Endothelial cell of umbilical vein (primary cell): ENCODE measurements around the gene MGLL. TPM values are rescaled to one million over a fixed set of nuclear protein-coding genes. Genes with fewer than 3 reads are reported as not detected.

Experiments
- BruUV-seq: library from RNA; stranded (reverse); fragments of 400-500 nt; replicated peaks from 2 replicates; lab custom pipeline; 2021; lab: Mats Ljungman, UMichigan
- CTCF ChIA-PET: fragments of 300-600, 350-600 bp; sonication (Branson Sonifier 250); formaldehyde crosslinking; loops from one replicate; lab custom pipeline; 2021; ENCODE audit warnings: antibody characterized with exemption, inconsistent platforms; lab: Charles Lee
- POLR2A ChIA-PET: fragments of 300-600, 350-600 bp; sonication (Branson Sonifier 250); formaldehyde crosslinking; loops from one replicate; lab custom pipeline; 2021; ENCODE audit warnings: antibody characterized with exemption, inconsistent platforms; lab: Charles Lee
- DNase-seq: peaks from one replicate; pipeline ENCODE4 v3.0.0-alpha.2; 2011; ENCODE audit warnings: low read depth, low spot score
- FAIRE-seq: peaks from 2 replicates; lab custom pipeline; 2011; peaks lifted over from hg19 to GRCh38; lab: Jason Lieb, UNC
- H2AFZ ChIP-seq: 2 replicates; pipeline ENCODE4 v1.6.0; 2012; ENCODE audit warnings: low read depth, low read length, control low read depth, inconsistent platforms
- H3K27ac ChIP-seq: 2 replicates; pipeline ENCODE4 v1.5.1; 2011; ENCODE audit warnings: low read depth, mild to moderate bottlenecking, control low read depth, low read length, moderate library complexity; ENCODE audit not compliant: insufficient read depth
- H3K27me3 ChIP-seq, 2 experiments: 2 replicates each; pipeline versions ENCODE4 v1.6.0 to v1.6.1; 2011; ENCODE audit warnings: low read length in 2 of 2, mixed read lengths in 1 of 2; ENCODE audit not compliant: control insufficient read depth in 2 of 2, insufficient read depth in 2 of 2
- H3K36me3 ChIP-seq, 2 experiments: 2 replicates in 1 of 2; 3 replicates in 1 of 2; pipeline ENCODE4 v1.5.1; 2011; ENCODE audit warnings: low read length in 2 of 2, mild to moderate bottlenecking in 1 of 2, moderate library complexity in 1 of 2; ENCODE audit not compliant: control insufficient read depth in 2 of 2, insufficient read depth in 2 of 2; ENCODE audit errors: extremely low read depth in 1 of 2
- H3K4me1 ChIP-seq: 3 replicates; pipeline ENCODE4 v1.5.1; 2011; ENCODE audit warnings: mild to moderate bottlenecking, low read length; ENCODE audit not compliant: control insufficient read depth, insufficient read depth; ENCODE audit errors: extremely low read depth
- H3K4me2 ChIP-seq: 2 replicates; pipeline ENCODE4 v1.6.1; 2011; ENCODE audit warnings: low read length, control low read depth, mixed read lengths; ENCODE audit not compliant: insufficient read depth
- H3K4me3 ChIP-seq, 3 experiments: fragments of 200-600 bp in 1 of 3; sonication (generic), shearing (Covaris generic) in 1 of 3; replicated peaks in 1 of 3; 2 replicates each; pipeline ENCODE4 v1.5.1; 2011 to 2016; ENCODE audit warnings: control low read depth in 3 of 3, low read length in 3 of 3, mild to moderate bottlenecking in 2 of 3, inconsistent platforms in 1 of 3, low read depth in 1 of 3, moderate library complexity in 1 of 3; ENCODE audit not compliant: insufficient read depth in 1 of 3
- H3K79me2 ChIP-seq: 2 replicates; pipeline ENCODE4 v1.6.0; 2012; ENCODE audit warnings: low read length, inconsistent platforms; ENCODE audit not compliant: control insufficient read depth, insufficient read depth
- H3K9ac ChIP-seq: replicated peaks from 2 replicates; pipeline ENCODE3; 2011; ENCODE audit warnings: low read length, control low read depth; ENCODE audit not compliant: insufficient read depth; ENCODE audit errors: extremely low read depth
- H3K9me1 ChIP-seq: replicated peaks from 3 replicates; pipeline ENCODE4 v1.6.0; 2011; ENCODE audit warnings: mild to moderate bottlenecking, low read length; ENCODE audit not compliant: control insufficient read depth, insufficient read depth; ENCODE audit errors: extremely low read depth
- H3K9me3 ChIP-seq: replicated peaks from 2 replicates; pipeline ENCODE4 v1.5.1; 2012; ENCODE audit warnings: low read length, inconsistent platforms; ENCODE audit not compliant: control insufficient read depth, insufficient read depth
- H4K20me1 ChIP-seq: replicated peaks from 2 replicates; pipeline ENCODE3; 2011; ENCODE audit warnings: mild to moderate bottlenecking, low read length; ENCODE audit not compliant: control insufficient read depth, insufficient read depth; ENCODE audit errors: extremely low read depth
- CTCF ChIP-seq, 2 donors: IDR thresholded peaks; 1 replicate in 1 of 2; 2 replicates in 1 of 2; pipeline ENCODE4 v1.5.1; 2011; ENCODE audit warnings: low read length in 2 of 2, mild to moderate bottlenecking in 2 of 2, moderate library complexity in 2 of 2, control low read depth in 1 of 2, inconsistent platforms in 1 of 2, low read depth in 1 of 2; ENCODE audit not compliant: insufficient read depth in 1 of 2; ENCODE audit errors: extremely low read depth in 1 of 2
- EZH2 ChIP-seq: IDR thresholded peaks from 2 replicates; pipeline ENCODE4 v1.6.1; 2012; ENCODE audit warnings: borderline replicate concordance, low read depth, mild to moderate bottlenecking, moderate library complexity, low read length, inconsistent platforms; ENCODE audit not compliant: severe bottlenecking
- FOS ChIP-seq: IDR thresholded peaks from 2 replicates; pipeline ENCODE4 v1.6.1; 2011; ENCODE audit warnings: mild to moderate bottlenecking, low read length, moderate library complexity, borderline replicate concordance; ENCODE audit not compliant: insufficient read depth
- GATA2 ChIP-seq: IDR thresholded peaks from 2 replicates; pipeline ENCODE4 v1.7.0; 2011; ENCODE audit warnings: low read depth, mild to moderate bottlenecking, moderate library complexity, mixed read lengths, low read length; ENCODE audit not compliant: insufficient read length, insufficient read depth
- JUN ChIP-seq: IDR thresholded peaks from 2 replicates; pipeline ENCODE4 v1.6.1; 2011; ENCODE audit warnings: borderline replicate concordance, low read depth; ENCODE audit not compliant: insufficient read length, insufficient read depth
- MAX ChIP-seq: IDR thresholded peaks from 2 replicates; pipeline ENCODE4 v1.6.1; 2011; ENCODE audit not compliant: insufficient read depth, insufficient read length
- MYC ChIP-seq: IDR thresholded peaks from one replicate; pipeline ENCODE4 v1.6.1; 2011; ENCODE audit warnings: mild to moderate bottlenecking, low read depth, low read length
- POLR2A ChIP-seq: IDR thresholded peaks from 2 replicates; pipeline ENCODE4 v1.6.1; 2012; ENCODE audit warnings: low read depth, mild to moderate bottlenecking, control low read depth, low read length
- POLR2AphosphoS5 ChIP-seq: IDR thresholded peaks from 2 replicates; pipeline ENCODE4 v1.6.1; 2012; ENCODE audit warnings: low read depth, mild to moderate bottlenecking, control low read depth, low read length, moderate library complexity; ENCODE audit not compliant: insufficient read depth
- dilution Hi-C: fragments of 300-500 bp; cut with MboI; formaldehyde crosslinking; loops from one replicate; pipeline ENCODE4 v1.15.0; 2019; ENCODE audit warnings: low sequenced_read_pairs; ENCODE audit not compliant: extremely low pct_ligation_motif_present
- intact Hi-C: fragments of 100-400 bp; cut with micrococcal nuclease; formaldehyde crosslinking; loops from one replicate; pipeline ENCODE4 v1.10.0; 2022
- polyA plus RNA-seq, 4 experiments: library from polyadenylated mRNA; depleted of rRNA in 3 of 4; stranded (reverse) in 3 of 4; unstranded in 1 of 4; fragments of >200 nt; gene quantifications; 2 replicates each; pipeline versions ENCODE4 v1.2.1 to v1.2.3, GENCODE V29; 2011 to 2012; ENCODE audit warnings: missing spikeins in 1 of 4
- total RNA-seq: library from RNA; stranded (reverse); gene quantifications from 2 replicates; pipeline ENCODE4 v1.2.3, GENCODE V29; 2021

The MGLL gene
- total and polyA plus RNA-seq, 2 donors (not counting 3 experiments of a cell fraction or from before 2014, with no cell fraction given), result 30.7 to 60.2 TPM

- BruUV-seq, result no TSS peak
- DNase-seq (no peak), FAIRE-seq (no peak)
- H4K20me1 ChIP-seq, result no peaks in the 10 kb centered on the region
- no peaks in the 10 kb centered on the region for H3K9me1 ChIP-seq
- intact Hi-C loops (no loop called here), dilution Hi-C loops (no loop called here)
- no peaks in the 10 kb centered on the region for H3K9me3 ChIP-seq
- peaks cover 23% of the 10 kb centered on the region for H3K4me1 ChIP-seq
- no peak overlapping the region for H2AFZ ChIP-seq
- no peak overlapping the region for H3K4me3 ChIP-seq
- H3K27ac ChIP-seq, result no peak overlapping the region
- no peaks in the 10 kb centered on the region for H3K27me3 ChIP-seq
- ChIA-PET POLR2A (no interaction called here), CTCF (interaction anchor here (1.1 to 7.1 kb wide), 5 partner anchors 24 to 140 kb away, joined by 3 to 74 read pairs (median 10); no protein-coding TSS in a partner anchor)
- peaks cover 20% of the 10 kb centered on the region for H3K79me2 ChIP-seq
- H3K9ac ChIP-seq, result no peak overlapping the region
- no peaks in the 10 kb centered on the region for H3K36me3 ChIP-seq
- H3K4me2 ChIP-seq, result no peak overlapping the region
- TF ChIP-seq FOS, result no peak
- TF ChIP-seq MAX, result no peak
- no peak for TF ChIP-seq GATA2
- TF ChIP-seq JUN, result no peak
- TF ChIP-seq POLR2AphosphoS5, result no peak
- no peak for TF ChIP-seq CTCF (IDR thresholded peaks at IDR 0.05; ENCODE audit: extremely low read depth in 1 of 2, insufficient read depth in 1 of 2, low read depth in 1 of 2, low read length in 2 of 2)
- TF ChIP-seq POLR2A, result no peak
- TF ChIP-seq EZH2, result no peak
- no peak for TF ChIP-seq MYC
These were observed 2.0 kb upstream of the MGLL start for GRCh38 chr3:127824151-127824825.
